ENCODE data around the gene CAV3.

- TF ChIP-seq POLR2A (IDR thresholded peaks at IDR 0.05; ENCODE audit: low read length) (no peak), GATA1 (IDR thresholded peaks at IDR 0.05; ENCODE audit: low read depth, low read length) (no peak)
Observed at GRCh38 chr3:8775181-8775580, 41.6 kb downstream of the CAV3 start.

All from erythroblast (primary cell).